Type B pancreatic cell (in vitro differentiated cells): ENCODE measurements around the gene SH3RF3. TPM values are rescaled to one million over a fixed set of nuclear protein-coding genes. Genes with fewer than 3 reads are reported as not detected.

Source experiments
- DNase-seq: peaks from one replicate; pipeline ENCODE4 v3.0.0; 2021; ENCODE audit warnings: mixed read lengths; ENCODE audit not compliant: unreplicated experiment; ENCODE audit errors: extremely low spot score
- H3K27ac Mint-ChIP-seq: 2 replicates; pipeline ENCODE4 v1.8.0; 2021; ENCODE audit warnings: mild to moderate bottlenecking, mixed read lengths
- H3K27me3 Mint-ChIP-seq: 2 replicates; pipeline ENCODE4 v1.8.0; 2021; ENCODE audit warnings: mixed read lengths
- H3K36me3 Mint-ChIP-seq: 2 replicates; pipeline ENCODE4 v1.8.0; 2021; ENCODE audit warnings: mixed read lengths
- H3K4me1 Mint-ChIP-seq: one replicate; pipeline ENCODE4 v1.8.0; 2021; ENCODE audit warnings: mixed read lengths; ENCODE audit not compliant: unreplicated experiment
- H3K4me3 Mint-ChIP-seq: 2 replicates; pipeline ENCODE4 v1.8.0; 2021; ENCODE audit warnings: mild to moderate bottlenecking, mixed read lengths
- H3K9me3 Mint-ChIP-seq: 2 replicates; pipeline ENCODE4 v1.8.0; 2021; ENCODE audit warnings: mixed read lengths
- CTCF ChIP-seq: fragments of 200-600 bp; sonication (generic); conservative IDR thresholded peaks from 2 replicates; pipeline ENCODE4 v1.5.0; 2021; ENCODE audit warnings: antibody characterized with exemption, mild to moderate bottlenecking
- total RNA-seq: library from RNA; stranded (reverse); gene quantifications from 2 replicates; pipeline ENCODE4 v1.2.1, GENCODE V29; 2021; ENCODE audit warnings: low replicate concordance

SH3RF3 gene
- total RNA-seq, 1 donor from 2014 or later: 13.9 TPM

- TF ChIP-seq CTCF: no peak
- no peak for DNase-seq
- Mint-ChIP-seq H3K27me3 (peaks cover 8% of the 10 kb centered on the region), H3K36me3 (no peaks in the 10 kb centered on the region), H3K9me3 (no peaks in the 10 kb centered on the region), H3K4me3 (no peak overlapping the region), H3K4me1 (peaks cover 31% of the 10 kb centered on the region), H3K27ac (no peak overlapping the region)
These were observed 65.6 kb downstream of the SH3RF3 start for GRCh38 chr2:109194620-109194937.

- H3K36me3 Mint-ChIP-seq: no peaks in the 10 kb centered on the region
- no peaks in the 10 kb centered on the region for H3K9me3 Mint-ChIP-seq
- H3K4me1 Mint-ChIP-seq: peaks cover 31% of the 10 kb centered on the region
- peak; percentile 34 for DNase-seq
- peaks cover 3% of the 10 kb centered on the region for H3K27me3 Mint-ChIP-seq
- H3K27ac Mint-ChIP-seq: no peak overlapping the region
- H3K4me3 Mint-ChIP-seq: no peak overlapping the region
- no peak for TF ChIP-seq CTCF
These were observed 66.4 kb downstream of the SH3RF3 start for GRCh38 chr2:109195193-109196045.

GRCh38 chr2:109196081-109196875 is 67.3 kb downstream of the SH3RF3 start:
- peaks cover 34% of the 10 kb centered on the region for H3K4me1 Mint-ChIP-seq
- no peaks in the 10 kb centered on the region for H3K36me3 Mint-ChIP-seq
- peak; percentile 60 for DNase-seq

GRCh38 chr2:109197491-109198418 is 68.8 kb downstream of the SH3RF3 start:
- DNase-seq: peak; percentile 32
- peaks cover 3% of the 10 kb centered on the region for H3K27me3 Mint-ChIP-seq
- H3K36me3 Mint-ChIP-seq: no peaks in the 10 kb centered on the region
- H3K4me1 Mint-ChIP-seq: peaks cover 41% of the 10 kb centered on the region
- H3K4me3 Mint-ChIP-seq: no peak overlapping the region
- no peak overlapping the region for H3K27ac Mint-ChIP-seq
- no peaks in the 10 kb centered on the region for H3K9me3 Mint-ChIP-seq
- TF ChIP-seq CTCF: no peak

More at GRCh38 chr2:109196081-109196875, 67.3 kb downstream of the SH3RF3 start:
- no peak overlapping the region for H3K27ac Mint-ChIP-seq
- peaks cover 3% of the 10 kb centered on the region for H3K27me3 Mint-ChIP-seq
- no peaks in the 10 kb centered on the region for H3K9me3 Mint-ChIP-seq
- no peak overlapping the region for H3K4me3 Mint-ChIP-seq
- TF ChIP-seq CTCF: no peak

GRCh38 chr2:109199790-109200189 is 70.8 kb downstream of the SH3RF3 start:
- no peak for TF ChIP-seq CTCF
- DNase-seq: peak; percentile 32
- Mint-ChIP-seq H3K27me3 (peaks cover under 1% of the 10 kb centered on the region), H3K4me1 (peaks cover 38% of the 10 kb centered on the region), H3K9me3 (no peaks in the 10 kb centered on the region), H3K4me3 (no peak overlapping the region), H3K36me3 (no peaks in the 10 kb centered on the region), H3K27ac (no peak overlapping the region)
